ENCODE measurements around the gene ACY1. TPM values are rescaled to one million over a fixed set of nuclear protein-coding genes. Genes with fewer than 3 reads are reported as not detected.
"Not testable (repeated sequence)": the region's sequence is repeated elsewhere in the genome, so short reads cannot be mapped to it uniquely, and the experiment has no call there.

ACY1 gene
- polyA plus RNA-seq, 4 donors = 23.9 to 132 (median 83.9) TPM

- DNase-seq (ENCODE audit: low read depth in 4 of 4, low spot score in 3 of 4) = no peak
These were observed 39.9 kb downstream of the ACY1 start for GRCh38 chr3:52023101-52023770.

- no peak for DNase-seq (ENCODE audit: low read depth in 4 of 4, low spot score in 3 of 4)
These were observed 40.8 kb downstream of the ACY1 start for GRCh38 chr3:52023860-52024764.

GRCh38 chr3:52024765-52025452, 41.6 kb downstream of the ACY1 start:
- DNase-seq (ENCODE audit: low read depth in 4 of 4, low spot score in 3 of 4) = no peak

GRCh38 chr3:52025453-52025852, 42.1 kb downstream of the ACY1 start:
- DNase-seq (ENCODE audit: low read depth in 4 of 4, low spot score in 3 of 4) = no peak

GRCh38 chr3:52026041-52026440, 42.7 kb downstream of the ACY1 start:
- DNase-seq (ENCODE audit: low read depth in 4 of 4, low spot score in 3 of 4) = no peak

GRCh38 chr3:52028572-52028971, 45.2 kb downstream of the ACY1 start:
- DNase-seq (ENCODE audit: low read depth in 4 of 4, low spot score in 3 of 4) = no peak

- no peak for DNase-seq (ENCODE audit: low read depth in 4 of 4, low spot score in 3 of 4)
These were observed 45.7 kb downstream of the ACY1 start for GRCh38 chr3:52029053-52029452.

GRCh38 chr3:52029535-52029934, 46.2 kb downstream of the ACY1 start:
- no peak for DNase-seq (ENCODE audit: low read depth in 4 of 4, low spot score in 3 of 4)

- no peak for DNase-seq (ENCODE audit: low read depth in 4 of 4, low spot score in 3 of 4)
These were observed 47.5 kb downstream of the ACY1 start for GRCh38 chr3:52030714-52031310.

- DNase-seq (ENCODE audit: low read depth in 4 of 4, low spot score in 3 of 4) = no peak
These were observed 48.6 kb downstream of the ACY1 start for GRCh38 chr3:52031896-52032295.

- DNase-seq (ENCODE audit: low read depth in 4 of 4, low spot score in 3 of 4) = no peak
These were observed 49.5 kb downstream of the ACY1 start for GRCh38 chr3:52032702-52033408.

- not testable (repeated sequence) for DNase-seq (ENCODE audit: low read depth in 4 of 4, low spot score in 3 of 4)
These were observed 50.4 kb downstream of the ACY1 start for GRCh38 chr3:52033748-52034147.

- DNase-seq (ENCODE audit: low read depth in 4 of 4, low spot score in 3 of 4) = no peak
These were observed 50.9 kb downstream of the ACY1 start for GRCh38 chr3:52034212-52034611.

- DNase-seq (ENCODE audit: low read depth in 4 of 4, low spot score in 3 of 4) = no peak
These were observed 51.3 kb downstream of the ACY1 start for GRCh38 chr3:52034651-52035050.

GRCh38 chr3:52036222-52036694, 52.9 kb downstream of the ACY1 start:
- no peak for DNase-seq (ENCODE audit: low read depth in 4 of 4, low spot score in 3 of 4)

- DNase-seq (ENCODE audit: low read depth in 4 of 4, low spot score in 3 of 4) = no peak
These were observed 53.5 kb downstream of the ACY1 start for GRCh38 chr3:52036829-52037228.

- no peak for DNase-seq (ENCODE audit: low read depth in 4 of 4, low spot score in 3 of 4)
These were observed 54.0 kb downstream of the ACY1 start for GRCh38 chr3:52037291-52037690.

GRCh38 chr3:52038227-52038626, 54.9 kb downstream of the ACY1 start:
- no peak for DNase-seq (ENCODE audit: low read depth in 4 of 4, low spot score in 3 of 4)

Measured in left renal pelvis (tissue), 4 donors.